Large intestine (tissue), 3 donors: ENCODE measurements around the gene GNG12. TPM values are rescaled to one million over a fixed set of nuclear protein-coding genes. Genes with fewer than 3 reads are reported as not detected.

Source experiments
- DNase-seq, 2 donors: peaks; one replicate each; pipeline versions ENCODE4 v3.0.0 to v3.0.0-alpha.2; 2013
- H3K27ac ChIP-seq: one replicate; pipeline ENCODE4 v1.5.1; 2013; ENCODE audit warnings: low read length
- H3K27me3 ChIP-seq: 2 replicates; pipeline ENCODE4 v1.6.1; 2013; ENCODE audit warnings: low read length; ENCODE audit not compliant: control insufficient read depth, insufficient read depth
- H3K36me3 ChIP-seq: 2 replicates; pipeline ENCODE4 v1.6.1; 2013; ENCODE audit warnings: low read length; ENCODE audit not compliant: control insufficient read depth, insufficient read depth
- H3K4me1 ChIP-seq: one replicate; pipeline ENCODE4 v1.6.1; 2013; ENCODE audit warnings: low read length; ENCODE audit not compliant: control insufficient read depth, insufficient read depth
- H3K4me3 ChIP-seq: one replicate; pipeline ENCODE4 v1.5.1; 2013; ENCODE audit warnings: low read length
- H3K9me3 ChIP-seq: one replicate; pipeline ENCODE4 v1.6.1; 2013; ENCODE audit warnings: mild to moderate bottlenecking, low read depth, low read length, moderate library complexity; ENCODE audit not compliant: control insufficient read depth
- WGBS: methylation state at CpG from one replicate; pipeline ENCODE4 v1.1.5; 2013; ENCODE audit warnings: low lambda C conversion rate; ENCODE audit not compliant: insufficient coverage; 5-methylcytosine and 5-hydroxymethylcytosine counted together
- polyA plus RNA-seq: library from polyadenylated mRNA; unstranded; fragments of 120-200 nt; gene quantifications from one replicate; pipeline ENCODE4 v1.2.1, GENCODE V29; 2013

Gene GNG12
- polyA plus RNA-seq, 1 donor: 120 TPM

GRCh38 chr1:67831850-67832513 is 1.3 kb downstream of the GNG12 start:
- Histone ChIP-seq H3K36me3 (peaks cover 3% of the 10 kb centered on the region), H3K27me3 (no peaks in the 10 kb centered on the region), H3K27ac (peak overlapping the region; percentile 91), H3K4me1 (peaks cover 25% of the 10 kb centered on the region), H3K9me3 (no peaks in the 10 kb centered on the region), H3K4me3 (peak overlapping the region; percentile 94)
- peak; percentile 59 to 77 for DNase-seq
- WGBS: 0% methylated on average over 6 of the region's 34 CpGs

- WGBS: 29% methylated on average over 1 of the region's 7 CpGs
- H3K27ac ChIP-seq: peak overlapping the region; percentile 91
- H3K9me3 ChIP-seq: no peaks in the 10 kb centered on the region
- H3K4me1 ChIP-seq: peaks cover 31% of the 10 kb centered on the region
- peaks cover 4% of the 10 kb centered on the region for H3K36me3 ChIP-seq
- peak in 1 of 2 donors; percentile 49 for DNase-seq
- no peaks in the 10 kb centered on the region for H3K27me3 ChIP-seq
- H3K4me3 ChIP-seq: peak overlapping the region; percentile 94
Observed at GRCh38 chr1:67830928-67831830, 2.1 kb downstream of the GNG12 start.

- no peaks in the 10 kb centered on the region for H3K27me3 ChIP-seq
- WGBS: no CpG with 5 or more reads among the region's 5 CpGs
- H3K36me3 ChIP-seq: peaks cover 4% of the 10 kb centered on the region
- peaks cover 40% of the 10 kb centered on the region for H3K4me1 ChIP-seq
- no peaks in the 10 kb centered on the region for H3K9me3 ChIP-seq
- DNase-seq: peak in 1 of 2 donors; percentile 40
- H3K27ac ChIP-seq: peak overlapping the region; percentile 91
- H3K4me3 ChIP-seq: no peak overlapping the region
Observed at GRCh38 chr1:67830226-67830625, 3.0 kb downstream of the GNG12 start.

- H3K9me3 ChIP-seq: no peaks in the 10 kb centered on the region
- DNase-seq: peak in 1 of 2 donors; percentile 23
- H3K4me1 ChIP-seq: peaks cover 41% of the 10 kb centered on the region
- H3K36me3 ChIP-seq: peaks cover 4% of the 10 kb centered on the region
- H3K4me3 ChIP-seq: no peak overlapping the region
- peak overlapping the region; percentile 34 for H3K27ac ChIP-seq
- WGBS: no CpG with 5 or more reads among the region's 4 CpGs
- no peaks in the 10 kb centered on the region for H3K27me3 ChIP-seq
Observed at GRCh38 chr1:67827688-67828087, 5.6 kb downstream of the GNG12 start.

DNA sequence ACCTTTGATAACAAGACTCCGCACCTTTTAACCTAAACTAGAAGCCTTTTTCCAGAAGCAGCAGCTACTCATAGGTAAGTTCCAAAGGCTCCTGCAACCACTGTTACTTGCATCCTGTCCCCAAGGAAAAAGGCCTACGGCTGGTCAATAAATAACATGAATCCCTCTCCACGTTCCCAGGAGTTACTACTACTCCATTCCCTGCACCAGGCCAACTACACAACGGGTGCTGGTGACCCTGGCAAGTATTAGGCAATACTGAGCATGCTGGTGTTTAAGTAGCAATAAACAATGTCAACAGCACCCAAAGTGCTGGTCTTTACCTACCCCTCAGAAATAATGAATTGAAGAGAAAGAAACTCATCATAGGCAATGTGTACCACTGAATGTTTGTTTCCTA is 7.7 kb downstream of the GNG12 start:
- H3K27ac ChIP-seq: peak overlapping the region; percentile 30
- H3K36me3 ChIP-seq: peaks cover 4% of the 10 kb centered on the region
- peaks cover 42% of the 10 kb centered on the region for H3K4me1 ChIP-seq
- no peaks in the 10 kb centered on the region for H3K27me3 ChIP-seq
- no peaks in the 10 kb centered on the region for H3K9me3 ChIP-seq
- peak in 1 of 2 donors; percentile 32 for DNase-seq
- H3K4me3 ChIP-seq: no peak overlapping the region
- no CpG with 5 or more reads among the region's 4 CpGs for WGBS

DNA sequence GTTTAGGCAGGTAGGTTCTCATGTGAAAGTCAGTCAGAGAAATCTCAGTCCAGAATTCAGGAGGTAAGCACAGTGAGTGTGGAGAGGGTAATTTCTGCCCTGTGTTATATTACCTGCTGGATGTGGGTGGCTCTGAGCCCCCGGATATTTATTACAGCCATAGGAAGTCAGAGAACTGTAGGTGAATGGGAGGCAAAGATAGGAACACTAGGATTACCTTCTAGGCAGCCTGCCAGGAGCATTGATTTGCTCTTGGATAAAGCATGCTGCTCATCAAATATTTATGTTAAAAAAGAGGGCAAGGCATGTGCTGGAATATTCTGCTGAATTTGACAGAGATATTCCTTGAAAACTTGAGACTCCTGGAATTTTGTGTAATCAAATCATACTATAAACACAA is 8.5 kb downstream of the GNG12 start:
- DNase-seq: peak in 1 of 2 donors; percentile 86
- 40% methylated on average over 1 of the region's 1 CpG for WGBS
- H3K27ac ChIP-seq: peak overlapping the region; percentile 30

GRCh38 chr1:67823615-67824014 is 9.7 kb downstream of the GNG12 start:
- no peak overlapping the region for H3K27ac ChIP-seq
- H3K9me3 ChIP-seq: no peaks in the 10 kb centered on the region
- peaks cover 47% of the 10 kb centered on the region for H3K4me1 ChIP-seq
- no peak for DNase-seq
- no CpG with 5 or more reads among the region's 4 CpGs for WGBS
- no peaks in the 10 kb centered on the region for H3K27me3 ChIP-seq
- peaks cover 4% of the 10 kb centered on the region for H3K36me3 ChIP-seq
- no peak overlapping the region for H3K4me3 ChIP-seq

More for the DNA sequence above, 8.5 kb downstream of the GNG12 start:
- H3K9me3 ChIP-seq: no peaks in the 10 kb centered on the region
- H3K4me3 ChIP-seq: no peak overlapping the region
- H3K27me3 ChIP-seq: no peaks in the 10 kb centered on the region
- peaks cover 44% of the 10 kb centered on the region for H3K4me1 ChIP-seq
- H3K36me3 ChIP-seq: peaks cover 4% of the 10 kb centered on the region

- Histone ChIP-seq H3K9me3 (no peaks in the 10 kb centered on the region), H3K36me3 (no peaks in the 10 kb centered on the region), H3K4me1 (peaks cover 54% of the 10 kb centered on the region), H3K27ac (no peak overlapping the region), H3K27me3 (no peaks in the 10 kb centered on the region), H3K4me3 (no peak overlapping the region)
- WGBS: 67% methylated on average over 1 of the region's 4 CpGs
- peak in 1 of 2 donors; percentile 13 for DNase-seq
Observed at GRCh38 chr1:67821263-67821662, 12.0 kb downstream of the GNG12 start.

- Histone ChIP-seq H3K36me3 (no peaks in the 10 kb centered on the region), H3K9me3 (no peaks in the 10 kb centered on the region), H3K4me1 (peaks cover 55% of the 10 kb centered on the region), H3K27me3 (no peaks in the 10 kb centered on the region), H3K27ac (peak overlapping the region; percentile 96), H3K4me3 (no peak overlapping the region)
- 0% methylated on average over 1 of the region's 8 CpGs for WGBS
- peak; percentile 73 to 89 for DNase-seq
Observed at GRCh38 chr1:67818725-67819301, 14.5 kb downstream of the GNG12 start.

- no peaks in the 10 kb centered on the region for H3K27me3 ChIP-seq
- no peaks in the 10 kb centered on the region for H3K9me3 ChIP-seq
- no peak for DNase-seq
- H3K36me3 ChIP-seq: no peaks in the 10 kb centered on the region
- H3K4me3 ChIP-seq: no peak overlapping the region
- no CpG with 5 or more reads among the region's 1 CpG for WGBS
- peaks cover 61% of the 10 kb centered on the region for H3K4me1 ChIP-seq
- peak overlapping the region; percentile 96 for H3K27ac ChIP-seq
Observed at GRCh38 chr1:67818162-67818561, 15.1 kb downstream of the GNG12 start.
